WERI-Rb-1 (cell line): ENCODE data around the gene TSPEAR.

Source experiments
- DNase-seq: peaks from one replicate; pipeline ENCODE4 v3.0.0-alpha.2; 2020
- H3K27ac ChIP-seq: fragments of 250-450 bp; sonication (Bioruptor Pico); 2 replicates; pipeline ENCODE4 v1.5.1; 2020; ENCODE audit warnings: mild to moderate bottlenecking, moderate library complexity
- H3K27me3 ChIP-seq: fragments of 250-450 bp; sonication (Bioruptor Pico); 2 replicates; pipeline ENCODE4 v1.5.1; 2021; ENCODE audit warnings: mild to moderate bottlenecking, low read depth, moderate library complexity; ENCODE audit not compliant: insufficient read depth, severe bottlenecking
- H3K36me3 ChIP-seq: fragments of 250-450 bp; sonication (Bioruptor Pico); 2 replicates; pipeline ENCODE4 v1.5.1; 2020; ENCODE audit warnings: mild to moderate bottlenecking, moderate library complexity
- H3K4me3 ChIP-seq: 2 replicates; pipeline ENCODE4 v1.5.1; 2011; ENCODE audit warnings: low read depth, mild to moderate bottlenecking, control low read depth, low read length
- H3K9me3 ChIP-seq: fragments of 250-450 bp; sonication (Bioruptor Pico); 2 replicates; pipeline ENCODE4 v1.5.1; 2021; ENCODE audit warnings: mild to moderate bottlenecking, moderate library complexity; ENCODE audit not compliant: severe bottlenecking
- CTCF ChIP-seq: IDR thresholded peaks from 2 replicates; pipeline ENCODE4 v1.5.1; 2011; ENCODE audit warnings: low read depth, mild to moderate bottlenecking, control low read depth, inconsistent platforms, low read length

TSPEAR gene

GRCh38 chr21:44706706-44707581, 4.4 kb downstream of the TSPEAR start:
- H3K27ac ChIP-seq: no peak overlapping the region
- TF ChIP-seq CTCF: no peak
- DNase-seq: peak; percentile 6
- no peaks in the 10 kb centered on the region for H3K9me3 ChIP-seq
- H3K4me3 ChIP-seq: no peak overlapping the region
- H3K27me3 ChIP-seq: no peaks in the 10 kb centered on the region
- H3K36me3 ChIP-seq: no peaks in the 10 kb centered on the region

GRCh38 chr21:44706026-44706705, 5.2 kb downstream of the TSPEAR start:
- H3K36me3 ChIP-seq: no peaks in the 10 kb centered on the region
- no peak for TF ChIP-seq CTCF
- H3K27ac ChIP-seq: no peak overlapping the region
- DNase-seq: peak; percentile 5
- no peaks in the 10 kb centered on the region for H3K27me3 ChIP-seq
- no peaks in the 10 kb centered on the region for H3K9me3 ChIP-seq
- no peak overlapping the region for H3K4me3 ChIP-seq

GRCh38 chr21:44704636-44705001, 6.8 kb downstream of the TSPEAR start:
- H3K4me3 ChIP-seq: no peak overlapping the region
- no peak for TF ChIP-seq CTCF
- peak overlapping the region; percentile 27 for H3K27ac ChIP-seq
- DNase-seq: peak; percentile 42
- no peaks in the 10 kb centered on the region for H3K9me3 ChIP-seq
- H3K36me3 ChIP-seq: no peaks in the 10 kb centered on the region
- H3K27me3 ChIP-seq: no peaks in the 10 kb centered on the region

- peak overlapping the region; percentile 27 for H3K27ac ChIP-seq
- DNase-seq: peak; percentile 11
- no peak for TF ChIP-seq CTCF
- H3K9me3 ChIP-seq: no peaks in the 10 kb centered on the region
- H3K36me3 ChIP-seq: no peaks in the 10 kb centered on the region
- no peaks in the 10 kb centered on the region for H3K27me3 ChIP-seq
- no peak overlapping the region for H3K4me3 ChIP-seq
Observed at GRCh38 chr21:44703731-44704635, 7.4 kb downstream of the TSPEAR start.

GRCh38 chr21:44702973-44703730, 8.2 kb downstream of the TSPEAR start:
- no peak overlapping the region for H3K4me3 ChIP-seq
- peak; percentile 6 for DNase-seq

More at GRCh38 chr21:44702973-44703730, 8.2 kb downstream of the TSPEAR start:
- Histone ChIP-seq H3K9me3 (no peaks in the 10 kb centered on the region), H3K27ac (no peak overlapping the region), H3K36me3 (no peaks in the 10 kb centered on the region), H3K27me3 (no peaks in the 10 kb centered on the region)
- TF ChIP-seq CTCF: no peak
